OCI-LY7 (cell line): ENCODE data around the gene PDSS1.

Experiments
- EZH2phosphoT487 ChIP-seq: fragments of 200-600 bp; sonication (generic); IDR thresholded peaks from 2 replicates; pipeline ENCODE4 v1.6.1; 2018; ENCODE audit warnings: low read depth, borderline replicate concordance, mild to moderate bottlenecking, mixed run types, antibody characterized with exemption, low read length, moderate library complexity, mixed read lengths
- TF ChIP-seq, protein P1 (sequence below): fragments of 200-600 bp; sonication (generic); conservative IDR thresholded peaks from 2 replicates; pipeline ENCODE4 v1.5.1; 2014; ENCODE audit warnings: mild to moderate bottlenecking, antibody characterized with exemption, low read length, moderate library complexity, mixed read lengths

DNA sequence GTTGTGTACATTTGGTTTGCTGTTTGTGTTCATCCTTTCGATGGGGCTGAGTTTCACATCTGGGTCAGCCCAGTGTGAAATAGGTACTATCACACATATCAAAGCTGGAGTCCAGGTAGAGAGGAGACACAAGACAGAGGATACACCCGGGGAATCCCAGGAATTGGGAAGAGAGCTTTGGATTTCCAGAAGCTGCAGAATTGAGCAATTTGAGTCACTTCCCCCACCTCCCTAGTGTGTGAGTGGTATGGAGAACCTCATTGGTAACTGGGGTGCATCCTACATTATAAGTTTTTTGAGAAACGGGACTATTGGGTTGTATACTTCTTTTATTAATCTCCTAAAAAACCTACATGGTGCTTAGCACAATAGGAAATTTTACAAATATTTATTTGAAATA lies 12.1 kb upstream of the PDSS1 start:
- TF ChIP-seq, protein P1, sequence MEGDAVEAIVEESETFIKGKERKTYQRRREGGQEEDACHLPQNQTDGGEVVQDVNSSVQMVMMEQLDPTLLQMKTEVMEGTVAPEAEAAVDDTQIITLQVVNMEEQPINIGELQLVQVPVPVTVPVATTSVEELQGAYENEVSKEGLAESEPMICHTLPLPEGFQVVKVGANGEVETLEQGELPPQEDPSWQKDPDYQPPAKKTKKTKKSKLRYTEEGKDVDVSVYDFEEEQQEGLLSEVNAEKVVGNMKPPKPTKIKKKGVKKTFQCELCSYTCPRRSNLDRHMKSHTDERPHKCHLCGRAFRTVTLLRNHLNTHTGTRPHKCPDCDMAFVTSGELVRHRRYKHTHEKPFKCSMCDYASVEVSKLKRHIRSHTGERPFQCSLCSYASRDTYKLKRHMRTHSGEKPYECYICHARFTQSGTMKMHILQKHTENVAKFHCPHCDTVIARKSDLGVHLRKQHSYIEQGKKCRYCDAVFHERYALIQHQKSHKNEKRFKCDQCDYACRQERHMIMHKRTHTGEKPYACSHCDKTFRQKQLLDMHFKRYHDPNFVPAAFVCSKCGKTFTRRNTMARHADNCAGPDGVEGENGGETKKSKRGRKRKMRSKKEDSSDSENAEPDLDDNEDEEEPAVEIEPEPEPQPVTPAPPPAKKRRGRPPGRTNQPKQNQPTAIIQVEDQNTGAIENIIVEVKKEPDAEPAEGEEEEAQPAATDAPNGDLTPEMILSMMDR: no peak
- TF ChIP-seq EZH2phosphoT487: no peak
